GM19438 (cell line): Measurements from ENCODE around the gene PODNL1.
"Not testable (repeated sequence)": the region's sequence is repeated elsewhere in the genome, so short reads cannot be mapped to it uniquely, and the experiment has no call there.

ENCODE experiments used
- ATAC-seq: cut with Tn5 transposase; IDR thresholded peaks from one replicate; pipeline ENCODE4 v1.9.1; 2021; ENCODE audit warnings: low read depth; ENCODE audit not compliant: unreplicated experiment

Gene PODNL1

GRCh38 chr19:13974073-13974472 lies 35.9 kb upstream of the PODNL1 start:
- no peak for ATAC-seq

- ATAC-seq, result not testable (repeated sequence)
Observed at GRCh38 chr19:13973479-13973878, 35.3 kb upstream of the PODNL1 start.

GRCh38 chr19:13972368-13973155 lies 34.3 kb upstream of the PODNL1 start:
- no peak for ATAC-seq

GRCh38 chr19:13971868-13972267 lies 33.7 kb upstream of the PODNL1 start:
- not testable (repeated sequence) for ATAC-seq

GRCh38 chr19:13969897-13970296 lies 31.7 kb upstream of the PODNL1 start:
- ATAC-seq, result no peak

- ATAC-seq, result no peak
Observed at GRCh38 chr19:13968999-13969398, 30.8 kb upstream of the PODNL1 start.

GRCh38 chr19:13968383-13968935 lies 30.2 kb upstream of the PODNL1 start:
- ATAC-seq, result no peak

- not testable (repeated sequence) for ATAC-seq
Observed at GRCh38 chr19:13967206-13967605, 29.0 kb upstream of the PODNL1 start.

- ATAC-seq, result no peak
Observed at GRCh38 chr19:13966684-13967128, 28.5 kb upstream of the PODNL1 start.

GRCh38 chr19:13965926-13966683 lies 27.9 kb upstream of the PODNL1 start:
- ATAC-seq, result no peak

GRCh38 chr19:13965377-13965896 lies 27.2 kb upstream of the PODNL1 start:
- no peak for ATAC-seq

- ATAC-seq, result no peak
Observed at GRCh38 chr19:13964776-13965175, 26.6 kb upstream of the PODNL1 start.

GRCh38 chr19:13963603-13964105 lies 25.4 kb upstream of the PODNL1 start:
- no peak for ATAC-seq

- no peak for ATAC-seq
Observed at GRCh38 chr19:13962699-13963602, 24.7 kb upstream of the PODNL1 start.

- ATAC-seq, result no peak
Observed at GRCh38 chr19:13961826-13962698, 23.8 kb upstream of the PODNL1 start.

- ATAC-seq, result no peak
Observed at GRCh38 chr19:13960863-13961784, 22.9 kb upstream of the PODNL1 start.

GRCh38 chr19:13959962-13960862 lies 22.0 kb upstream of the PODNL1 start:
- no peak for ATAC-seq
